Mammary epithelial cell (primary cell): ENCODE measurements around the gene THG1L.

Experiments used
- EZH2 ChIP-seq: IDR thresholded peaks from 2 replicates; pipeline ENCODE4 v1.6.1; 2012; ENCODE audit warnings: low read length, inconsistent platforms, borderline replicate concordance
- TF ChIP-seq, protein P1 (sequence below), 2 donors: IDR thresholded peaks in 1 of 2; conservative IDR thresholded peaks in 1 of 2; 2 replicates each; pipeline ENCODE4 v1.5.1; 2011 to 2012; ENCODE audit warnings: inconsistent platforms in 2 of 2, low read length in 2 of 2, mild to moderate bottlenecking in 2 of 2, control low read depth in 1 of 2, low read depth in 1 of 2; ENCODE audit not compliant: insufficient read depth in 1 of 2; ENCODE audit errors: extremely low read depth in 1 of 2

DNA sequence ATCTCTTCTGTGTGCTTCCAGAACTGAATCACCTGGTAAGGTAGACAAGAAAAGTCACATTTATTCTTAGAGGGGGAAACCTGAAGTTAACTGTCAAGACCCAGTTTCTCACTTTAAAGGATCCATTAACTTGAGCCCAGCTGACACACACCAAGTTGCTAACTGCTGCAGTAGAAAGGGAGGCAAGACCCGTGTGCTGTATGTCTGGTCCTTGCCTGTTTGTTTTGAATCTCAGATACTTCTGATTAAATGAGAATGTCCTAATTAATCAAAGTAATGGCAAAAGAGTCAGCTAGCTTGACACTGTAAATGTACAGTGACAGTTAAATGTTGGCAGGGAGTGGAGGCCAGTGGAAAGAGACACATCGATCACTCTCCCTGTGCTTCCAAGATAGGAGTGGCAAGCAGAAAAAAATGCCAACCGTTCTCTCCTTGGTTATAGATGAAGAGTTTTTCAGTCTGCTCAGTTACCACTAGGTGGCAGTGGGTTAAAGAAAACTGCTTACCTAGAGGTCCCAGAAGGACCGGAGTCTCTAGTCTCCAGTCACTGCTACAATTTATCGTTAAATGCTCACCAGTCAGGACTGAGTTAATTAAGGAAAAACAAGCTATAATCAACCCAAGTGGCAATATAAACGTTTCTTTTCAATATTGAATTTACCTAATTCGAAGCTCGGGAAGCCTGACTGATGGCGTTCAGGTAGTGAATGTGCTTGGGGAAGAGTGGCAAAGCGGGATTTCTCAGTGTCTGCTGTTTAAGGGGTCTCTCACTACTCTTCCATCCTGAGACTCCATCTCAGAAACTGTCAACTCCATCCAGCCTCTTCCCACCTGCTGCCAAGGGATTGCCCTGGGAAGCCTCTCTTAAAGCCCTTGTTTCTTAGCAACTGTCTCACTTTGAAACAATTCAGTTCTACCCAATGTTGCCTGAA is 30.7 kb downstream of the THG1L start:
- no peak for TF ChIP-seq EZH2
- TF ChIP-seq, protein P1, sequence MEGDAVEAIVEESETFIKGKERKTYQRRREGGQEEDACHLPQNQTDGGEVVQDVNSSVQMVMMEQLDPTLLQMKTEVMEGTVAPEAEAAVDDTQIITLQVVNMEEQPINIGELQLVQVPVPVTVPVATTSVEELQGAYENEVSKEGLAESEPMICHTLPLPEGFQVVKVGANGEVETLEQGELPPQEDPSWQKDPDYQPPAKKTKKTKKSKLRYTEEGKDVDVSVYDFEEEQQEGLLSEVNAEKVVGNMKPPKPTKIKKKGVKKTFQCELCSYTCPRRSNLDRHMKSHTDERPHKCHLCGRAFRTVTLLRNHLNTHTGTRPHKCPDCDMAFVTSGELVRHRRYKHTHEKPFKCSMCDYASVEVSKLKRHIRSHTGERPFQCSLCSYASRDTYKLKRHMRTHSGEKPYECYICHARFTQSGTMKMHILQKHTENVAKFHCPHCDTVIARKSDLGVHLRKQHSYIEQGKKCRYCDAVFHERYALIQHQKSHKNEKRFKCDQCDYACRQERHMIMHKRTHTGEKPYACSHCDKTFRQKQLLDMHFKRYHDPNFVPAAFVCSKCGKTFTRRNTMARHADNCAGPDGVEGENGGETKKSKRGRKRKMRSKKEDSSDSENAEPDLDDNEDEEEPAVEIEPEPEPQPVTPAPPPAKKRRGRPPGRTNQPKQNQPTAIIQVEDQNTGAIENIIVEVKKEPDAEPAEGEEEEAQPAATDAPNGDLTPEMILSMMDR (conservative IDR thresholded peaks at IDR 0.05 in 1 of 2, IDR thresholded peaks at IDR 0.05 in 1 of 2; ENCODE audit: extremely low read depth in 1 of 2, insufficient read depth in 1 of 2, low read depth in 1 of 2, low read length in 2 of 2) = peak; percentile 55 to 81
